ENCODE data around the gene CREG2.

Gene CREG2

GRCh38 chr2:101303688-101304087 lies 83.6 kb downstream of the CREG2 start:
- no peak for DNase-seq (ENCODE audit: insufficient read length, low spot score)
- no peak for FAIRE-seq
- TF ChIP-seq CTCF (IDR thresholded peaks at IDR 0.05; ENCODE audit: insufficient read depth, missing control alignments): no peak

GRCh38 chr2:101302016-101302415 lies 85.3 kb downstream of the CREG2 start:
- TF ChIP-seq CTCF (IDR thresholded peaks at IDR 0.05; ENCODE audit: insufficient read depth, missing control alignments): no peak
- FAIRE-seq (no peak), DNase-seq (ENCODE audit: insufficient read length, low spot score) (no peak)

GRCh38 chr2:101300836-101301235 lies 86.5 kb downstream of the CREG2 start:
- FAIRE-seq (no peak), DNase-seq (ENCODE audit: insufficient read length, low spot score) (no peak)
- no peak for TF ChIP-seq CTCF (IDR thresholded peaks at IDR 0.05; ENCODE audit: insufficient read depth, missing control alignments)

- TF ChIP-seq CTCF (IDR thresholded peaks at IDR 0.05; ENCODE audit: insufficient read depth, missing control alignments): no peak
- DNase-seq (ENCODE audit: insufficient read length, low spot score): no peak
- FAIRE-seq: no peak
Measured at GRCh38 chr2:101300164-101300563, 87.1 kb downstream of the CREG2 start.

- FAIRE-seq: no peak
- TF ChIP-seq CTCF (IDR thresholded peaks at IDR 0.05; ENCODE audit: insufficient read depth, missing control alignments): no peak
- no peak for DNase-seq (ENCODE audit: insufficient read length, low spot score)
Measured at GRCh38 chr2:101299604-101300003, 87.7 kb downstream of the CREG2 start.

GRCh38 chr2:101297383-101297782 lies 89.9 kb downstream of the CREG2 start:
- TF ChIP-seq CTCF (IDR thresholded peaks at IDR 0.05; ENCODE audit: insufficient read depth, missing control alignments): no peak
- FAIRE-seq (no peak), DNase-seq (ENCODE audit: insufficient read length, low spot score) (no peak)

GRCh38 chr2:101296371-101296770 lies 90.9 kb downstream of the CREG2 start:
- DNase-seq (ENCODE audit: insufficient read length, low spot score) (no peak), FAIRE-seq (no peak)
- no peak for TF ChIP-seq CTCF (IDR thresholded peaks at IDR 0.05; ENCODE audit: insufficient read depth, missing control alignments)

Measured in D721Med (cell line).